Prostate gland (tissue), 2 donors: ENCODE measurements around the gene GNRHR. TPM values are rescaled to one million over a fixed set of nuclear protein-coding genes. Genes with fewer than 3 reads are reported as not detected.

Experiments used
- DNase-seq: peaks from one replicate; pipeline ENCODE4 v3.0.0-alpha.2; 2019; ENCODE audit warnings: low spot score
- H3K27ac ChIP-seq, 2 donors: fragments of 200-600 bp; sonication (generic); 2 replicates each; pipeline ENCODE4 v1.5.1; 2017 to 2019
- H3K27me3 ChIP-seq: fragments of 200-600 bp; sonication (generic); replicated peaks from 2 replicates; pipeline ENCODE4 v1.5.1; 2019; ENCODE audit not compliant: insufficient read depth
- H3K36me3 ChIP-seq, 2 donors: fragments of 200-600 bp; sonication (generic); 1 replicate in 1 of 2; 2 replicates in 1 of 2; pipeline versions ENCODE4 v1.5.1 to v1.8.1; 2017 to 2019
- H3K4me1 ChIP-seq: fragments of 200-600 bp; sonication (generic); replicated peaks from 2 replicates; pipeline ENCODE4 v1.5.1; 2019
- H3K4me3 ChIP-seq, 2 donors: fragments of 200-600 bp; sonication (generic); 2 replicates each; pipeline ENCODE4 v1.5.1; 2017 to 2019
- H3K9me3 ChIP-seq: fragments of 200-600 bp; sonication (generic); 2 replicates; pipeline ENCODE4 v1.5.1; 2017
- POLR2A ChIP-seq: fragments of 450-650 bp; IDR thresholded peaks from one replicate; pipeline ENCODE4 v1.6.1; 2016; ENCODE audit warnings: antibody characterized with exemption, mild to moderate bottlenecking
- POLR2AphosphoS5 ChIP-seq: sonication (generic); formaldehyde crosslinking; IDR thresholded peaks from one replicate; pipeline ENCODE4 v1.6.1; 2017; ENCODE audit warnings: antibody characterized with exemption
- WGBS: methylation state at CpG from one replicate; pipeline ENCODE4 v1.1.5; 2018; 5-methylcytosine and 5-hydroxymethylcytosine counted together
- intact Hi-C: fragments of 100-400 bp; cut with DNase I; formaldehyde crosslinking; loops from one replicate; pipeline ENCODE4 v1.14.2; 2022
- total RNA-seq, 2 donors: library from RNA; depleted of rRNA; stranded (reverse); fragments of >200 nt; gene quantifications; one replicate each; pipeline ENCODE4 v1.1.0, GENCODE V29; 2016
- TF ChIP-seq, protein P1 (sequence below), 4 experiments: fragments of 200-600 bp in 2 of 4; fragments of 450-650 bp in 2 of 4; sonication (generic) in 2 of 4; IDR thresholded peaks; 1 replicate in 3 of 4; 2 replicates in 1 of 4; pipeline ENCODE4 v1.5.1; 2016 to 2019; ENCODE audit warnings: antibody characterized with exemption in 4 of 4, mild to moderate bottlenecking in 2 of 4, moderate library complexity in 2 of 4

The GNRHR gene
- total RNA-seq, 2 donors from 2014 or later = not detected

DNA sequence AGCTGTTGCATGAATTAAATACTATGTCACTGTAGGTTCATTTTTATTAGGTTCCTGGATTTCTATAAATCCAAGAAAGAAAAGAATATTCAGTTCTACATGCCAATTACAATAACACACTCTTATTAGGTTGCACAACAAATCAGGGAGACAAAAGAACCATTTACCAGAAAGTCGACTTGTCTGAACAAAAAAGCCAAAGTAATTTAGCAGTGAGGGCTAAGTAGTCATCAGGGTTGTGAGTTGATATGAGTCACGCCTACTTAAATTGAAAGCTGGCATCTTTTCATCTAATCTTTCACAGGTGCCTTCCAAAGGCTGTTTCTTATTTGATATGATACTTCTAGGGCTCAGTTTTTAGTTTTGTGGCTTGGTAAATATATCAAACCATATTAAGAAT, 25.4 kb upstream of the GNRHR start:
- Histone ChIP-seq H3K4me3 (no peak overlapping the region), H3K4me1 (no peaks in the 10 kb centered on the region), H3K27ac (no peak overlapping the region), H3K27me3 (no peaks in the 10 kb centered on the region), H3K9me3 (no peaks in the 10 kb centered on the region), H3K36me3 (no peaks in the 10 kb centered on the region)
- intact Hi-C loops = no loop called here
- TF ChIP-seq POLR2A (no peak), POLR2AphosphoS5 (no peak)
- TF ChIP-seq, protein P1, sequence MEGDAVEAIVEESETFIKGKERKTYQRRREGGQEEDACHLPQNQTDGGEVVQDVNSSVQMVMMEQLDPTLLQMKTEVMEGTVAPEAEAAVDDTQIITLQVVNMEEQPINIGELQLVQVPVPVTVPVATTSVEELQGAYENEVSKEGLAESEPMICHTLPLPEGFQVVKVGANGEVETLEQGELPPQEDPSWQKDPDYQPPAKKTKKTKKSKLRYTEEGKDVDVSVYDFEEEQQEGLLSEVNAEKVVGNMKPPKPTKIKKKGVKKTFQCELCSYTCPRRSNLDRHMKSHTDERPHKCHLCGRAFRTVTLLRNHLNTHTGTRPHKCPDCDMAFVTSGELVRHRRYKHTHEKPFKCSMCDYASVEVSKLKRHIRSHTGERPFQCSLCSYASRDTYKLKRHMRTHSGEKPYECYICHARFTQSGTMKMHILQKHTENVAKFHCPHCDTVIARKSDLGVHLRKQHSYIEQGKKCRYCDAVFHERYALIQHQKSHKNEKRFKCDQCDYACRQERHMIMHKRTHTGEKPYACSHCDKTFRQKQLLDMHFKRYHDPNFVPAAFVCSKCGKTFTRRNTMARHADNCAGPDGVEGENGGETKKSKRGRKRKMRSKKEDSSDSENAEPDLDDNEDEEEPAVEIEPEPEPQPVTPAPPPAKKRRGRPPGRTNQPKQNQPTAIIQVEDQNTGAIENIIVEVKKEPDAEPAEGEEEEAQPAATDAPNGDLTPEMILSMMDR (IDR thresholded peaks at IDR 0.05) = no peak
- DNase-seq = no peak
- 37% methylated on average over 2 of the region's 2 CpGs for WGBS

DNA sequence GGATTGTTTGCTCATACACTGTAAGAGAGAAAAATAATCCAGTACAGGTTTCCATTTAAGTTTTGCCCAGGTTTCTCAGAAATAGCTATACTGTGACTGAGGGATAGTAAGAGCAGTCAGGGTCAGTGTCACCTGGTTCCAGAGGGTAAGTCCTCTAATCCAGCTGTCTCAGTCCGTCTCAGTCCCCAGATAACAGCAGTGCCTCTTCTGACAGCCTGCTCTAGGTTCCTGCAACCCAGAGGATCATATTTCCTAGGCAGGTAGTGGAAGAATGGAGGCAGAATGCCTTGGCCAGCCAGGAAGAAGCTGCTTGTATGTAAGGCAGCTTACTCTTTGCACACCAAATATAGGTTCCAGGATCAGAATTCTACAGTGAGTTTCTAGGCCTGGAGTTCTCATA, 22.6 kb upstream of the GNRHR start:
- TF ChIP-seq POLR2AphosphoS5 (no peak), POLR2A (no peak)
- TF ChIP-seq, protein P1 (IDR thresholded peaks at IDR 0.05) = no peak
- Histone ChIP-seq H3K4me3 (no peak overlapping the region), H3K4me1 (no peaks in the 10 kb centered on the region), H3K36me3 (no peaks in the 10 kb centered on the region), H3K27ac (no peak overlapping the region), H3K27me3 (no peaks in the 10 kb centered on the region), H3K9me3 (no peaks in the 10 kb centered on the region)
- WGBS = 44% methylated on average over 1 of the region's 1 CpG
- DNase-seq = no peak
- intact Hi-C loops = no loop called here

DNA sequence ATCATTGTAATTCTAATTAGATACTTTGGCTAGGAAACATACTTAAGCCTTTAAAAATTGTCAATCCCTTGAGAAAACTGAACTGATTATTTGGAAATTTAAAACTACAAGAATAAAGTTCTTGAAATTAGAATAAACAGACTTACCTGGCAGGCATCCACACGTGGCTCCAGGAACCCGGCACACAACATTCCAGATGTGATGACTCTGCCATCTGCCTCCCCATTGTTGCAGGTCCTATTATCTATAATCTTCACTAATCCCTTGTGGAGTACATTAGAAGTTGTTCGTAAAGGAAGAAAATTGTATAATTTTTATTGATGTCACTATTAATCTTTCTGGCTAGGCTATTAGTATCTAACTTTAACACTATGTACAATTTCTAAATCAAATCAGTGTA, 16.2 kb upstream of the GNRHR start:
- Histone ChIP-seq H3K4me3 (no peak overlapping the region), H3K27me3 (no peaks in the 10 kb centered on the region), H3K9me3 (no peaks in the 10 kb centered on the region), H3K36me3 (no peaks in the 10 kb centered on the region), H3K27ac (no peak overlapping the region), H3K4me1 (no peaks in the 10 kb centered on the region)
- WGBS = 20% methylated on average over 3 of the region's 3 CpGs
- intact Hi-C loops = no loop called here
- no peak for DNase-seq
- TF ChIP-seq, protein P1 (IDR thresholded peaks at IDR 0.05) = no peak
- TF ChIP-seq POLR2AphosphoS5 (no peak), POLR2A (no peak)

DNA sequence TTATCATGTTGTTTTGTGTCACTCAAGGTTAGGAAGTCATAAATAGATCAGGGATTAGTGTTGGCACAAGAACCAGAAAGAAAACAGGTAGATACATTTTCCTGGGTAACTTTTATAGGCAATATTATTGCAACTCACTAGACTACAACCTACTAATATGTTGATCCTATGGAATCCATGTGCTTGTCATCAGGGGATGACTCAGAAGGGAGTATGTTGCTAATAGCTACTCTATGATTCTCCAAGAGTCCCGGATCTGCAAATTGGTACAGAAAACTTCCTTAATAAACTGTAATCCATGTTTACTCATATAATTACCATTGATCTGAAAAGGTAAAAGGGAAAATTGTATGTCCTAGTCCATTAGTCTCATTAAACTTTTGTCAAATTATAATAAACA, 11.7 kb upstream of the GNRHR start:
- intact Hi-C loops = no loop called here
- WGBS = 73% methylated on average over 1 of the region's 1 CpG

DNA sequence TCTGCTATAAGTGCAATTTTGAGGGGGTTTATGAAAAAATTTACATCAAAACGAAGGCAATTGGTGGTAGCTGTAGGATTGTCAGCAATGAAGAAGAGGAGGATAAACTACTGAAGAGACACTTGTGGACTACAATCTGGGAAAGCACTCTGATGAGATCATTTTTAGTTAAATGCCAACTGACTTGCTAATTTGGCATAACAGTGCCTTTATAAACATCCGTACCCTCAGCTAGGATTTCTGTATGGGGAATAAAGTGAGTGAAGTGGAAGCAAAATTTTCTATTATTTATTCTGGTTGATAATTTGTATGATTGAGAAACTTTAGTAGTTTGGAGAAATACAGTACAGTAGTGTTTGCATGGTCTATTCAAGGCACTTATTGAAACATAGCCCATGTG, 11.2 kb upstream of the GNRHR start:
- Histone ChIP-seq H3K4me1 (no peaks in the 10 kb centered on the region), H3K9me3 (no peaks in the 10 kb centered on the region), H3K4me3 (no peak overlapping the region), H3K36me3 (no peaks in the 10 kb centered on the region), H3K27me3 (no peaks in the 10 kb centered on the region), H3K27ac (no peak overlapping the region)
- DNase-seq = no peak
- 84% methylated on average over 2 of the region's 2 CpGs for WGBS
- TF ChIP-seq POLR2A (no peak), POLR2AphosphoS5 (no peak)
- TF ChIP-seq, protein P1 (IDR thresholded peaks at IDR 0.05) = no peak
- intact Hi-C loops = no loop called here

More for the DNA sequence above, 11.7 kb upstream of the GNRHR start:
- no peak for DNase-seq
- no peaks in the 10 kb centered on the region for H3K27me3 ChIP-seq
- H3K4me1 ChIP-seq = no peaks in the 10 kb centered on the region
- H3K4me3 ChIP-seq = no peak overlapping the region
- H3K36me3 ChIP-seq = no peaks in the 10 kb centered on the region
- no peaks in the 10 kb centered on the region for H3K9me3 ChIP-seq
- no peak overlapping the region for H3K27ac ChIP-seq
- TF ChIP-seq POLR2A (no peak), POLR2AphosphoS5 (no peak)
- TF ChIP-seq, protein P1 (IDR thresholded peaks at IDR 0.05) = no peak
